HG03575 (cell line): ENCODE results near the gene TTC7B.

ENCODE experiments used
- ATAC-seq: cut with Tn5 transposase; IDR thresholded peaks from one replicate; pipeline ENCODE4 v1.9.1; 2021; ENCODE audit not compliant: unreplicated experiment, insufficient number of reproducible peaks, low FRiP score; ENCODE audit errors: extremely low read depth

The TTC7B gene

DNA sequence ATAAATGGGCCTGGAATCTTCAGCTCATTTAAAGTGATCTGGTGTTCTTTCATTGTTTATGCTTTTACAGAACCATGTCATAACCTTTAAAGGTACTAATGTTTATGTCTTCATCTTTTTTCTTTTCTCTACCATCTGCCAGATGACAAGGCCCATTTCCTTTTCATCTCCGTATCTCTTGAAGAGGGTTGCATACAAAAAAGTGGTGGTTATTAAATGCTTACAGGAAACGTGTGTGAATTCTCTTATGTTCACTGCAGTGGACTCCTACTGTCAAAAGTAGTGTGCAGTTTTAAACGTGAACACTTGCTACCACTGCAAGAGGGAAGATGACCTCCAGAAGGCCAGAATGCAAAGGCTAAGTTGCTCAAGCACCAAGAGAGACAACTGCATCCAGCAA is 91.4 kb downstream of the TTC7B start:
- no peak for ATAC-seq

DNA sequence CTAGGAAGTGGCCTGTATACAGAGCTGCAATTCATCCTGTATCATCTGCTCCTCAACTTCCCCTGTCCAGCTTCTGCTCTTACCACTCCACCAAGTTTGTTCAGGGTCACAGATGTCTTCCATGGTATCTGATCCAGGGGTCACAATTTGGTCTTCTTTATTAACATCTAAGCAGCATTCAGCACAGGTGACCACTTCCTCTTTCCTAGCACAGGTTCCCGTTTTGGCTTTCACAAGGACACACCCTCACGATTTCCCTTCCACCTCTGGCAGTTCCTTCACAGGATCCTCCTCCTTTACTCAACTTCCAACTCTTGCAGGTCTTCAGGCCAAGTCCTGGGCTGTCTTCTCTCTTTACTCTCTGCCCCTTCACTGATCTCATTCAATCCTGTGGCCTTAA is 93.6 kb downstream of the TTC7B start:
- ATAC-seq: no peak

DNA sequence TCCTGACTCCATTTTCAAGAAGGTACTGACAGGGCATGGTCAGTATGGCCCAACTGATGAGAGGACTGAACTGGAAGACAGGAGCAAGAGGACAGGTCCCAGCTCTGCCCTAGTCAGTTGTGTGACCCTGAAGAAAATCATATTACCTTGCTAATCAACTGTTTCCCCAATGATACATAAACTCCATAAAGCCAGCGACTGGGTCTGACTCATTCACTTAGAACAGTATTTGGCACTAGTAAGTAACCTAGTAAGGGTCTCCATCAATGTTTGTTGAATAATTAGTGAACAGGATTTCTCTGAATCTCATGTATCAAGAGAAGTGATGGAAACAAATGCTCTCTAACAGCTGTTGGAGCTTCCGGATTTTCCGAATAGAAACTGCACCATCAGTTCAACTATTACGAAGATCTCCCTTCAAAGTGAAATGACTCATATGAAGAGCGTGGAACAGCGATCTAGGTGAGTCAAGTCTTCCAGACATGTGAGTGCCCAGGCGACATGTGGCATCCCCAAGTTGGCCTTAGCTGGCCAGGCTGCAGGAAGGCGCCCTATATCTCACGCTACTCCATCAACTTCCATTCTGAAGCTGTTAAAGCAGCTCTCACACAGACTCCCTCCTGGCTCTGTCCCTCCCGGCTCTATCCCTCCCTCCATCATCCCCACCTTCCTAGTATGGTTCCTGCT is 94.5 kb downstream of the TTC7B start:
- no peak for ATAC-seq

DNA sequence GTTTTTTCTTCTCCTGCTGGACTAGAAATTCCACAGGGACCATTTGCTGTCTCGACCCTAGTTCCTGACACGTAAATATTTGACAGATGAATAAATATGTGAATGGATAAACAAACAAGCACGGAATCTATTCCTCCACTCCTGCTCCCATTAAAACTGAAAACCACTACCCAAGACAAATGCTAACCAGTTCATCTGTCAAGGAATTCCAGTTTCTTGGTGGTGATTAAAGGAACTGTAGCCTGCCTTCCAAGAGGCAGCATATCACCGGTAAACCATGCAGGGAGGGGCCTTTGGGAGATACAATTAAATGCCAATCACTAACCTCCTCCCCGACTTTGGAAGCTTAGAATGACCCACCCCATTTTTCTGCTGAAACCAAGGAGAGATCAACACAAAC is 95.4 kb downstream of the TTC7B start:
- no peak for ATAC-seq

DNA sequence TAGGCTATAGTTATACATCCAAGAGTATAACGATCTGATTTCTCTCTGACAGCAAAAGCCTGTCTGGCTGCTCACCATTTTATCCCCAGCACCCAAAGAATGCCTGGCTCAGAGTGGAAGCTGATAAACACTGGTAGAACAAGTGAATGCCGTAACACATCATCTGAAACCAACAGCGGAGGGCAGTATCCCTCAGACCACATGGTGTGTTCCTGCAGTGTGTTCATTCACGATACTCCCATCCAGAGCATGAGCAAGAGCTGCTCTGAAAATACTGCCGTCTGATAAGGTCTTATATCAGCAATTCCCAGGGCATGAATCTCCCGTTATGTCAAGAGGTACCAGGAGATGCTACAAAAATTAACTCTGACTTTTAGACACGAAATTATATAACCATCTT is 95.9 kb downstream of the TTC7B start:
- ATAC-seq: no peak

DNA sequence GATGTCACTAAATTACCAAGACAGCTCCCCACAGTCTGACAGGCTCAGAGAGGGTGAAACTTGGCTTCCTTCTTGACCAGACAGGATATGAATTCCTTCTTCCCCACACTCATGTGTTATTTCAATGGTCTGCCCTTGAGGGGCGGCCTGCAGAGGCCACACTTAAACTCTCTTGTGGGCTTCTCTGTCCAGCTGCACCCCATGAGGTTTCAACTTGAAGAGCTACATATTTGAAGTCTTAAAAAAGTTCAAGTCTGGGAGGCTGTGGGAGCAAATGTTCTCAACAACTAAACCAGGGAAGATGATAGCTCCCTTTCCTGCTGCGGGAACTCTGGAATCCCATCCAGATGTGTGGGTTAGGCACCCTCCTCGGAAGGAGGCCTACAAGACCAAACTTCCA is 98.3 kb downstream of the TTC7B start:
- ATAC-seq: no peak

DNA sequence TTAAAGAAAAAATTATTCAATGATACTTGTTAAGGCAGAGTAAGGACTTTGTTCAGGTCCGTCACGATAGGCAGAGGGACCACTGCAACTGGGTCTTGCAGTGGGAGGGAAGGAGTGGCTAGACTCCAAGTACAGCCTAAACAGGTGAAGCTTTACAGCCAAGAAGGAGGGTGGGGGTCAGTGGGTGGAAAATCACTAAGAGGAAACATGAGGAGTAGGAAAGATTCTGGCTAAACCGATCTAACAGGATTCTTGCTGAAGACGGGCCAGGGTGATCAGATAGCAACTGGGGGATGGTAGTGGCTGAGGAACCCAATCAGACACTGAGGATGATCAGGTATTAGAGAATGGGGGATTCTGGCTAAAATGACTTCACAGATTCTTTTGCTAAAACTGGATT is 100.2 kb downstream of the TTC7B start:
- ATAC-seq: no peak

DNA sequence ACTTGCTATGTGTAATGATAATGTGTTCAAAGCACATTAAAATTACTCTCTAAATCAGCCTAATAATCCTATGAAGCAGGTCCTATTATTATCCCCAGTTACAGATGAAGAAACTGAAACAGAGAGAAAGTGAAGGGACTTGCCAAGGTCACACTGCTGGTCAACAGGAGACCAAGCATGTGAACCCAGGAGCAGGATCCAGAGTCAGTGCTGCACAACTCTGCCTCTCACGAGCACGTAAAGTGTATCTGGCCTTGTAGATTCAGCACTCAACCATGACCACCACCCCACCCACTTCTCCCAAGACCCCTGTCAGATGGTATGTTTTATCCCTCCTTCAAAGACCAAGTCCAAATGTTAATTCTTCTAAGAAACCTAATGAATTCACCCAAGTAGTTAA is 100.7 kb downstream of the TTC7B start:
- ATAC-seq: no peak

DNA sequence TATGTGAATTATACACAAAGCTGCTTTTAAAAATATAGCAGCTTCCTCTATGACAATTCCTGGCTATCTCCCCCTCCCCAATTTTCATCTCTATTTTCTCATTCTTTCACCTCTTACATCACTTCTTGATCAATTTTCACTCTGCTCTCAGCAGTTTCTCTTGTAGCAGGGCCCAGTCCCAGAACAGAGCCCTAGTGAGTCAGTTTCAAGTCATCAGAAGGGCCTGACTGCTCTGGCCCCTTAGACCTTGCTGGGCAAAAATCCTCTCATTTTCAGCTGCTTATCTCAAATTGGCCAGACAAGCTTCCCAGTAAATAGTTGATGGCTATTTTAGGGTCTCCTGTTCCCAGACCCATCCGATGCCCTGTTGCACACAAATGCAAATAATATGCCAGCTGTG is 101.4 kb downstream of the TTC7B start:
- no peak for ATAC-seq

DNA sequence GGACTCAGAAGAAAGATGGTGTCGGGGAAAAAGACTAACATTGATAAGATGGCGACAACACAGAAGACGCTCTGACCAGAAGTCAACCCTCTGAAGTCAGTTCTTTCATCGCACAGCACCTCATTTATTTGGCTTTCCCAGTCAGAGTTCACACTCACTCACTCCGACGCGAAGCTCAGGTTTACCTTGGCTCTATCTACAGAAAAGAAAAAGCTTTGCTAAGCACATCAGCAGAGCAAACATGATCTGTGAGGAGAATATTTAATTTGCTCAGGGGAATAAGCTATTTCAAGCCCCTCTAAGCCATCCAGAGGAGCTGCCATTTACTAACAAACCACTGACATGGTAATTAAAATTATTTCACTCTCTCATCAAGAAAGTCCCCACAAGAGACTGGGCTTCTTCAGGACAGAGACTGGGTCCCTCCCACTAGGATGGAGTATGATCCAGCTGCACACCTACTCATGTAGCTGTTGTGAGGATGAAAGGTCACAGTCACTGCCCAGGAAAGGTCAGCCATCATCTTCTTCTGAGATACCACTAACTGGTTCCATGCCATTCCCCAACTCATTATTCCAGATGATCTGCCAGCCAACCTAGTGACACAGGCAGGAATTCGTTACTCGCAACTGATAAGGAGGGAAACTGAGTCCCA is 111.4 kb downstream of the TTC7B start:
- no peak for ATAC-seq

DNA sequence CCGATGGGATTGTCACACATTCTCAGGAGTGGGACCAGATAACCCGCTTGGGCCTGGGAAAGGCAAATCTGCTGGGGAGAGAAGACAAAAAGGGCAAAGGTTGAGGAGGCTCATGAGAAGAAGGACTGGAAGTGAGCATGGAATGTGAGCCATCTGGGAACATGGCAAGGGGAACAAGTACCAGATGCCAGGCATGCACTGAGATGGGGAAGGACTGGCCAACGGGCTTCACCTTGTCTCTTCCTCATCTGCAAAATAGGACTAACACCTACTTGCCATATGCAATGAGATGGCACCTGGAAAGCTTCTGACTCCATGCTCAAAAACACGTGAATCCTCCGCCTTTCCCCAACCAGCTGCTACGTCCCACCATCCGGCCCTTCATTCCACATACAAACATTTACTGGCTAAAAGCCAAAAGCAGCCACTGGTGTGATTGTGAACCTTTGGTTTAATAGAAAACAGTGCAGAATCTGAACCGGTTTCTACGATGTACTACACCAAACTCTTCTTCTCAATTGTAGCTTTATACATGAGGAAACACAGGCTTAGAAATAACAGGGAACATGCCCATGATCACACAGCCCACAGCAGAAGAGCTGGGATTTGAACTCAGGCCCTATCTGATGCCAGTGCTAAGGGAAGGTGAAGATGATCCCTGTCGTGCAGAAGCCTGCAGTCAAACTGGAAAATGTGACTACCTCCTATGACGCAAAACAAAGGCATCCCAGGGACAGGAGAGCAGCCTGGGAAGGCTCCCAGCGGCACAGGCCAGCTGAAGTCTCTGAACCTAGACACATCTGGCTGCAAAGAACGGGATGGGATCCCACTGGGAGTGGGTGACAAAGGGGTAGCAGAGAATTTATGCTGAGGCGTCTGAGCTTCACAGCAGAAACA is 112.1 kb downstream of the TTC7B start:
- no peak for ATAC-seq

DNA sequence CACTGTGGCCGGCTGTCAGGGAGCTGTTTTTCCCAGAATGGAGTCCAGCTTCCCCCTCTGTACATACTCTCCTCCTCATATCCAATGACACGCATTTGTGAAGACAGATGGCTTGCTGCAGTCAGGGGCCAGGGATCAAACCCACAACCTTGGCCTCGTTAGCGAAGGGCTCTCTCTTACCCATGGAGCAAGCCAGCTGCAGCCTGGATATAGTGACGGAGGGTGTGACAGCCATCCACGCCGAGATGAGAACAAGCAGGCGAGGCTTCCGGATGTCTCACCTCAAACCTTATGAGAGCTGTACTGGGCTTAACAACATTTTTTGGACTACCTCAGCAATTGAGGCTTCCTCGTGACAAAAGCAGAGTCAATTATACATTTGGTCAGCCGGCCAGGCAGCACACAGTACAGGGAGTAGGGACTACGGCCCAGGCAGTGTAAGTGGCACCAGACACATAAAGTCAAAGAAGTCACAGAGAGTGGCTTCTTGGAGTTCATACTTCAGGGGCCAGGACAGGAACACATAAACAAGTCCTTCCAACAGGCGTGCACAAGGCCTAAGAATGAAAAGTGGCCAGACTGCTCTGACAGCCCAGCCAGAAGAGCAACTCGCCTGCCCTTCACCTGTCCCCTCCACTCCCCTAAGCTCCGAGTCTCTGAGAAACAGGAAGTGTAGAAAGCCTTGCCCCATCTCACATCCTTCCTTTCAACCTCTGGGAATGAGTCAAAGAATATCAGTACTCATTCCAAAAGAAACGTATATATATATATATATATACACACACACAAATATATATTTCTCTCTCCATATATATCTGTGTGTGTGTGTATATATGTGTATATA is 115.1 kb downstream of the TTC7B start:
- ATAC-seq: no peak

DNA sequence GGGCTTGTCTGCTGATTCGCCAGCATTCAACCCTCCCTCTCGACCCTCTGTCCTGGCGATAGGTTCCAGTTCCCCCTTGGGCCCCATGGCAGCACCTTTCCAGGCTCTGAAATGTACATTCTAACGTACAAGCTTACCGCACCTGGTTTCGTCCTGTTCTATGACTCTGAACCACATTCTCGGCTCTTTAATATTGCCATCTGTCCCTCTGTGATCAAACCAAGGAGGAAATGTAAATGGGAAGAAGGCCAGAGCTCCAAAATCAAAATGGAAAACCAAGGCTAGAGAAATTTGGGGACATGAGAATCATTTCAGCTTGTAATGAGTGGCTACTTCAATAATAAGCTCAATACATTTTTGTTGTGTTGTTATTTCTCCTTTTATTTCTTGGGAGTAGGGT is 117.2 kb downstream of the TTC7B start:
- ATAC-seq: no peak

DNA sequence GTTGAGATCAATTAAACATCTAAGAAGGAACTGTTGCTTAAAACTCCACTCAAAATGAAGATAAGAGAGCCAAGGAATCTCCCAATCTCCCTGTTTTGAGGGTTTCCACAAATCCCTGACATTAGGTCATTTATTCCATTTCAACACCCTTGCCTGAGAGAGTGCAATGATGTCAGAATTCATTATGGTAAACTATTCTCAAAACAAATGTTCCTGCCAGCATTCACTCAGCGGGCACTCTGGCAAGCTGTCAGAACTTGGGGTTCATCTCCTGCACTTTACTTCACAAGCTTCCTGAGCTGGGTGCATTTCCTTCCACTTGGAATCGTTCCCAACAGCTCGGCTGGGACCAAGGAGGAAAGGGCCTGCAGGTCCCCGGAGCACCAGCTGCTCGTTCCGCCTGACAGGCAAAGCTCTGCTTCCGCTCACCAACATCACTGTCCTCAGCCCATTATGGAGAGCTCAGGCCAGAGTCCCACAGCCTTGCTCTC is 117.8 kb downstream of the TTC7B start:
- ATAC-seq: no peak

DNA sequence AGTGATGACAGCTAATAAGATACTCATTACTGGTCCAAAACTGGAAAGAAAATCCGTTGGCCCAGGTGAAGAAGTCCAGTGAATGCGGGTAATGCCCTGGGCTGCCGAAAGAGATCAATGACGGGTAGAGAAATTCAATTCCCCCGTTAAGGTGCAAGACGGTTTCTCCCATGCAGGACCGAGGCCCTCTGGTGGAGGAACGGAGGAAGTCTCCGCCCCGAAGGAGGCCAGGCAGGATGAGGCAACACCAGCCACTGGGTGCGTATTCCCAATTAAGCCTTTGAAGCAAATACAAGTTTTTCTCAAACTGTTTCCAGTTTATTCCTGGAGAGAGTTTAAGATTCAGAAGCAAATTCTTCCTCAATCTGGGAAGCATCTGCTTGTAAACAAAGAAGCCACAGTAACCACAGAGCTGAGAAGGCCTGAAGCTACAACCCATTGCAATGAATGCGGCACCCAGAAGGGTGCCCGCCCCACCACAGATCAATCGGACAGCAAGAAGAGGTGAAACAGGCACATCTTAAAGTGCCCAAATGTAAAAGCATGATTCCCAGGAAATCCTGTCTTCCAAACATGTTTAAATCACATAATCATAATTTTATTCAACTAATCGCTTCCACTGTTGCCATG is 118.5 kb downstream of the TTC7B start:
- ATAC-seq: no peak

DNA sequence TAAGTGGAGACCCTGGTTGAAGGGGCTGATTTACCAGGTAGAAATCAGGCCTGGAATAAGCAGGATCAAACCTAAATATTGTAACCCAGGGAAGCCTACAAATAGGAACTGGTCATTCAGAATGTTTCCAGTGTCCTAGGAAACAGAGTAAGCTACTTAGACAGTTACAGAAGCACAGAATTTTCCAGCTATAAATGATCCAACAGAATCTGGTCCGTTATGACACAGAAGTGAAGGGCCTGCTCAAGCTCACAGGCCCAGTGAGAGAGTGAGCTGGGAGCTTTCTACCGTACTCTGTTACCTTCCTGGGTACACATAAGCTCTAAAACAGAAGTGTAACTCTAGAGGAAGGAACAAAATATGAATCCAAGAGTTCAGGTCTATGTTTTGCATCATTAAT is 119.1 kb downstream of the TTC7B start:
- no peak for ATAC-seq

DNA sequence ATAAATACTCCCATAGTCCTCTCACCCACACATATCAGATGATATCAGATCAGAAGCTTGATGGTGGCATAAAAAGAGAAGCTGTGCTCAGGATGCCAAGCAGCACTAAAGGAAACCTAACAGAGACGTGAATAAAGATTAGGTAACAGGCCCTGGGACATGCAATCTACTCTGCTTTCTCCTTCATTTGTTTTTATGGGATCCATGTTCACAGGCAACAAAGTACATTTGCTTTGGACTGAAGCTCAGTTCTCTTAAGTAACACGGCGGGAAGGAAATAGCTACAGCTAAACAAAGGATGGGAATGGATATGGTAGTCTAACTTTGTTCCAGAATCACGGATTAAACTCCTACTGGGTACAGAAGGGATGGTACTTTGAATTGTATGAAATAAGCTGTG is 119.5 kb downstream of the TTC7B start:
- no peak for ATAC-seq

DNA sequence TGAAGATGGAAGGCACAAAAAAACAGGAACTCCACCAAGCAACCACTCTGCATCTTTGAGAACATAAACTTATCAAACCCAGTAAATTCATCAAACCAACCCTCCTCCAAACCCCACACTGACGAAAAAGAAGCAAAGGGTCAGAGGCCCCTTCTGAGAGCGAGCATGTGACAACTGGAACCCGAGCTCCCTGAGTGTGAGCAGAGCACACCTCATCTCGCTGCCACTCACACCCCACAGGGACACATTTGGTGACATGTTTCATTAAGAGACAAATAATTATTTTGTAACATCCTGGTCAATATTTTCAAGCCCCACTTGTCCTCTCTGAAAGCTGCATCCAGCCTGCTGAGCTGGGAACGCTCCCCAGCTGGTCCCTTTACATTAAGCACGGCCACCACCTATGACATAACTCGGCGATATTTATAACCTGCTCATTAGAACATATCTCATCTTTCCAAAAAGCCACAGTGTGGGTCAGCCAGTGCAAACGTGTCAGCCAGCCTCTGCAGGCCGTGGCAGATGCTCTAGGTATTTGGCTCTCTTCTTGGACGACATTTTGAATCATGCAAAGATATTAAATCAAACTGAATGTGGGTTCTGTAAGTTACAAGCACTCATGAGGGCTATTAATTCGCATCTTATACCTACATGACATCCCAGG is 120.1 kb downstream of the TTC7B start:
- no peak for ATAC-seq
